Lung (tissue), 13 donors: ENCODE measurements around the gene FRAT1. TPM values are rescaled to one million over a fixed set of nuclear protein-coding genes. Genes with fewer than 3 reads are reported as not detected.

Experiments
- ATAC-seq: fragments of 200-7000 bp; cut with Tn5 transposase; one replicate; pipeline ENCODE4 v1.9.1; 2020; ENCODE audit warnings: moderate number of reproducible peaks; ENCODE audit not compliant: insufficient read depth, low FRiP score
- DNase-seq, 3 donors: peaks; one replicate each; pipeline ENCODE4 v3.0.0-alpha.2; 2013 to 2017
- H3K27ac ChIP-seq, 2 donors: one replicate each; pipeline ENCODE4 v1.5.1; 2013; ENCODE audit warnings: mild to moderate bottlenecking in 2 of 2, moderate library complexity in 2 of 2, control low read depth in 1 of 2, inconsistent platforms in 1 of 2, low read depth in 1 of 2, low read length in 1 of 2
- H3K27me3 ChIP-seq, 3 donors: one replicate each; pipeline ENCODE4 v1.5.1; 2013; ENCODE audit warnings: low read length in 2 of 3; ENCODE audit not compliant: control insufficient read depth in 3 of 3, insufficient read depth in 3 of 3
- H3K36me3 ChIP-seq, 4 donors: one replicate each; pipeline ENCODE4 v1.5.1; 2013; ENCODE audit warnings: low read length in 4 of 4, mild to moderate bottlenecking in 1 of 4, moderate library complexity in 1 of 4; ENCODE audit not compliant: control insufficient read depth in 4 of 4, insufficient read depth in 4 of 4
- H3K4me1 ChIP-seq, 5 donors: one replicate each; pipeline ENCODE4 v1.5.1; 2013; ENCODE audit warnings: low read length in 5 of 5, mild to moderate bottlenecking in 2 of 5, moderate library complexity in 1 of 5; ENCODE audit not compliant: control insufficient read depth in 5 of 5, insufficient read depth in 5 of 5
- H3K4me3 ChIP-seq: one replicate; pipeline ENCODE4 v1.5.1; 2013; ENCODE audit warnings: mild to moderate bottlenecking, control low read depth, moderate library complexity
- H3K9ac ChIP-seq, 2 donors: one replicate each; pipeline ENCODE4 v1.5.1; 2013; ENCODE audit warnings: low read length in 2 of 2, control low read depth in 1 of 2; ENCODE audit not compliant: insufficient read depth in 1 of 2
- H3K9me3 ChIP-seq, 4 donors: one replicate each; pipeline ENCODE4 v1.5.1; 2013; ENCODE audit warnings: low read length in 3 of 4, mild to moderate bottlenecking in 1 of 4, moderate library complexity in 1 of 4; ENCODE audit not compliant: control insufficient read depth in 4 of 4, insufficient read depth in 3 of 4
- WGBS, 2 donors: extraction: QIAGEN DNeasy Blood & Tissue Kit; methylation state at CpG; one replicate each; pipeline ENCODE4 v1.1.7; 2013; 5-methylcytosine and 5-hydroxymethylcytosine counted together
- polyA plus RNA-seq, 2 donors: library from polyadenylated mRNA; stranded (reverse); fragments of 200-250 nt; gene quantifications; one replicate each; pipeline ENCODE4 v1.2.1, GENCODE V29; 2013
- small RNA-seq: library from RNA; depleted of rRNA; stranded (forward); fragments of <200 nt; gene quantifications from one replicate; pipeline ENCODE3, GENCODE V24; 2014; ENCODE audit warnings: low replicate concordance
- total RNA-seq, 2 donors: library from RNA; depleted of rRNA in 1 of 2; stranded (reverse); fragments of >200 nt in 1 of 2; gene quantifications; one replicate each; pipeline ENCODE4 v1.2.1, GENCODE V29; 2014 to 2021
- TF ChIP-seq, protein P1 (sequence below): IDR thresholded peaks from 2 replicates; pipeline ENCODE4 v1.5.1; 2012; ENCODE audit warnings: mild to moderate bottlenecking; ENCODE audit errors: control extremely low read depth, extremely low read depth
- donor health status: control.
- donor health status: control.
- donor health status: Bipolar disorder and iron deficiency.
- donor health status: healthy.
- donor health status: DM: yes; HTN: yes; CAD: no.

FRAT1 gene
- total and polyA plus RNA-seq, 4 donors: 2.3 to 14.3 (median 7.5) TPM

DNA sequence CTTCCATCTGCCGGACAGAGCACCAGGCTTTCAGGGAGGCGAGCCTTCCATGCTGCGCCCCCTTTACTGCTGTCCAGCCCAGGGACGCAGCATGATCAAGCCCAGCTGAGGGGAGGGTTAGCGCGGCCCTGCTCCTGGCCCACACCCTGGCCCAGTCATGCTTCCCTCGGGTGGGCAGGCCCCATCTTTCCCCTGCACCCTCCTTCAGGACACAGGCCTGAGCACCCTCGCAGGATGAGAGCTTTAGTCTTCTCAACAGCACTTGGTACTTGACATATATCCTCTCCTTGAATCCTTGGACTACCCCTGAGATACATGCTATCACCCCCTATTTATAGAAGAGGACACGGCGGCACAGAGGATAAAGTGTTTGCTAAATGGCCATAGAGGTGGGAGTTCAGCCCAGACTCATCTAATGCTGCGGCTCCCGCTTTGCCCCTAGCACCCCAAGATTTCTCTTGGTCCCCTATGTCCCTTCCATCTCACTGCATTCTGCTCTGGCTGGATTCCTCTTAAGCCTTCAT, 48.1 kb downstream of the FRAT1 start:
- no peak overlapping the region for H3K27ac ChIP-seq
- no peaks in the 10 kb centered on the region for H3K27me3 ChIP-seq
- H3K9ac ChIP-seq: no peak overlapping the region
- peaks cover 0 to 2% (median 0%) of the 10 kb centered on the region in 4 donors for H3K9me3 ChIP-seq
- no peak for DNase-seq
- 92 to 95% methylated on average over 12 of the region's 12 CpGs for WGBS, 2 donors
- TF ChIP-seq, protein P1, sequence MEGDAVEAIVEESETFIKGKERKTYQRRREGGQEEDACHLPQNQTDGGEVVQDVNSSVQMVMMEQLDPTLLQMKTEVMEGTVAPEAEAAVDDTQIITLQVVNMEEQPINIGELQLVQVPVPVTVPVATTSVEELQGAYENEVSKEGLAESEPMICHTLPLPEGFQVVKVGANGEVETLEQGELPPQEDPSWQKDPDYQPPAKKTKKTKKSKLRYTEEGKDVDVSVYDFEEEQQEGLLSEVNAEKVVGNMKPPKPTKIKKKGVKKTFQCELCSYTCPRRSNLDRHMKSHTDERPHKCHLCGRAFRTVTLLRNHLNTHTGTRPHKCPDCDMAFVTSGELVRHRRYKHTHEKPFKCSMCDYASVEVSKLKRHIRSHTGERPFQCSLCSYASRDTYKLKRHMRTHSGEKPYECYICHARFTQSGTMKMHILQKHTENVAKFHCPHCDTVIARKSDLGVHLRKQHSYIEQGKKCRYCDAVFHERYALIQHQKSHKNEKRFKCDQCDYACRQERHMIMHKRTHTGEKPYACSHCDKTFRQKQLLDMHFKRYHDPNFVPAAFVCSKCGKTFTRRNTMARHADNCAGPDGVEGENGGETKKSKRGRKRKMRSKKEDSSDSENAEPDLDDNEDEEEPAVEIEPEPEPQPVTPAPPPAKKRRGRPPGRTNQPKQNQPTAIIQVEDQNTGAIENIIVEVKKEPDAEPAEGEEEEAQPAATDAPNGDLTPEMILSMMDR: no peak
- no peak overlapping the region for H3K4me3 ChIP-seq
- ATAC-seq: no peak
- H3K4me1 ChIP-seq: peaks cover 0 to 11% (median 0%) of the 10 kb centered on the region in 5 donors
- peaks cover 4 to 58% (median 29%) of the 10 kb centered on the region in 4 donors for H3K36me3 ChIP-seq

Small RNA genes lying within 50 kb of the gene (small RNA-seq; reads per million reads assigned to genes)
- not detected for gene RF00017

Other genes starting within 250 kb of the FRAT1 start
- gene SLIT1, start 133.3 kb upstream of the FRAT1 start, total RNA-seq: 1 to 10 TPM in 1 of 2 donors, under 1 TPM in 1; 0.74 to 5.6 TPM
- under 1 TPM; 0.39 to 0.41 TPM for gene SLIT1, start 133.3 kb upstream of the FRAT1 start, polyA plus RNA-seq
- gene ARHGAP19, start 26.6 kb upstream of the FRAT1 start, total RNA-seq: 10 to 100 TPM; 10.0 to 20.4 TPM
- gene ARHGAP19, start 26.6 kb upstream of the FRAT1 start, polyA plus RNA-seq: 1 to 10 TPM; 1.9 to 6.9 TPM
- gene FRAT2, start 15.5 kb downstream of the FRAT1 start, total RNA-seq: 10 to 100 TPM; 12.5 to 22.0 TPM
- 10 to 100 TPM in 1 of 2 donors, 1 to 10 TPM in 1; 7.0 to 25.9 TPM for gene FRAT2, start 15.5 kb downstream of the FRAT1 start, polyA plus RNA-seq
- 10 to 100 TPM; 12.7 to 44.2 TPM for gene RRP12, start 82.1 kb downstream of the FRAT1 start, total RNA-seq
- gene RRP12, start 82.1 kb downstream of the FRAT1 start, polyA plus RNA-seq: 10 to 100 TPM; 18.9 to 24.6 TPM
- gene PGAM1, start 106.9 kb downstream of the FRAT1 start, total RNA-seq: 100 to 1,000 TPM in 1 of 2 donors, 10 to 100 TPM in 1; 81.2 to 192 TPM
- gene PGAM1, start 106.9 kb downstream of the FRAT1 start, polyA plus RNA-seq: 100 to 1,000 TPM in 1 of 2 donors, 10 to 100 TPM in 1; 49.1 to 280 TPM
- gene EXOSC1, start 126.7 kb downstream of the FRAT1 start, total RNA-seq: 10 to 100 TPM; 28.7 to 30.2 TPM
- gene EXOSC1, start 126.7 kb downstream of the FRAT1 start, polyA plus RNA-seq: 10 to 100 TPM; 31.3 to 60.3 TPM
- 10 to 100 TPM; 35.5 to 63.3 TPM for gene ZDHHC16, start 126.9 kb downstream of the FRAT1 start, total RNA-seq
- 10 to 100 TPM; 44.2 to 53.7 TPM for gene ZDHHC16, start 126.9 kb downstream of the FRAT1 start, polyA plus RNA-seq
- 10 to 100 TPM; 68.8 to 74.5 TPM for gene MMS19, start 179.2 kb downstream of the FRAT1 start, total RNA-seq
- 10 to 100 TPM; 39.9 to 56.2 TPM for gene MMS19, start 179.2 kb downstream of the FRAT1 start, polyA plus RNA-seq
- 10 to 100 TPM; 26.3 to 44.1 TPM for gene UBTD1, start 179.7 kb downstream of the FRAT1 start, total RNA-seq
- 10 to 100 TPM; 41.8 to 70.4 TPM for gene UBTD1, start 179.7 kb downstream of the FRAT1 start, polyA plus RNA-seq